KMS-11 (cell line): ENCODE results near the gene LACRT.

Experiments used
- H2AFZ ChIP-seq: fragments of 200-600 bp; sonication (generic); 2 replicates; pipeline ENCODE4 v1.6.1; 2016; ENCODE audit warnings: antibody characterized with exemption, mixed run types, low read depth
- H3K27ac ChIP-seq: fragments of 200-600 bp; sonication (generic); 2 replicates; pipeline ENCODE4 v1.6.1; 2016; ENCODE audit warnings: mild to moderate bottlenecking, mixed run types
- H3K27me3 ChIP-seq: fragments of 200-600 bp; sonication (generic); 2 replicates; pipeline ENCODE4 v1.6.1; 2017; ENCODE audit warnings: mild to moderate bottlenecking, low read depth, mixed run types, moderate library complexity; ENCODE audit not compliant: insufficient read depth
- H3K36me3 ChIP-seq: fragments of 200-600 bp; sonication (generic); 2 replicates; pipeline ENCODE4 v1.6.1; 2017; ENCODE audit warnings: mild to moderate bottlenecking, mixed run types; ENCODE audit not compliant: insufficient read depth
- H3K4me1 ChIP-seq: fragments of 200-600 bp; sonication (generic); 2 replicates; pipeline ENCODE4 v1.6.1; 2016; ENCODE audit warnings: mild to moderate bottlenecking, low read depth, mixed run types; ENCODE audit not compliant: poor library complexity, severe bottlenecking
- H3K4me2 ChIP-seq: fragments of 200-600 bp; sonication (generic); 2 replicates; pipeline ENCODE4 v1.7.0; 2016; ENCODE audit warnings: mild to moderate bottlenecking, mixed run types
- H3K4me3 ChIP-seq: fragments of 200-600 bp; sonication (generic); IDR thresholded peaks from 2 replicates; pipeline ENCODE4 v1.6.1; 2017; ENCODE audit warnings: low read depth, low read length, mixed read lengths; ENCODE audit not compliant: insufficient read depth
- H3K79me2 ChIP-seq: fragments of 200-600 bp; sonication (generic); 2 replicates; pipeline ENCODE4 v1.6.1; 2016; ENCODE audit warnings: low read depth, mixed run types; ENCODE audit not compliant: insufficient read depth
- H3K9ac ChIP-seq: fragments of 200-600 bp; sonication (generic); 2 replicates; pipeline ENCODE4 v1.6.1; 2016; ENCODE audit warnings: mild to moderate bottlenecking, mixed run types
- H4K20me1 ChIP-seq: fragments of 200-600 bp; sonication (generic); 2 replicates; pipeline ENCODE4 v1.6.1; 2016; ENCODE audit warnings: mild to moderate bottlenecking, mixed run types; ENCODE audit not compliant: insufficient read depth
- CTCF ChIP-seq: fragments of 200-600 bp; sonication (generic); conservative IDR thresholded peaks from 2 replicates; pipeline ENCODE4 v1.6.1; 2017; ENCODE audit warnings: low read depth, mild to moderate bottlenecking, antibody characterized with exemption, low read length, moderate library complexity, mixed read lengths

The LACRT gene

GRCh38 chr12:54608769-54609168, 25.9 kb downstream of the LACRT start:
- Histone ChIP-seq H3K4me3 (no peak overlapping the region), H2AFZ (no peak overlapping the region), H3K27ac (no peak overlapping the region), H3K27me3 (no peaks in the 10 kb centered on the region), H3K79me2 (no peaks in the 10 kb centered on the region), H4K20me1 (no peaks in the 10 kb centered on the region), H3K4me2 (no peak overlapping the region), H3K36me3 (no peaks in the 10 kb centered on the region), H3K4me1 (no peaks in the 10 kb centered on the region), H3K9ac (no peak overlapping the region)
- TF ChIP-seq CTCF, result no peak

GRCh38 chr12:54608156-54608555, 26.5 kb downstream of the LACRT start:
- Histone ChIP-seq H3K27ac (no peak overlapping the region), H4K20me1 (no peaks in the 10 kb centered on the region), H3K9ac (no peak overlapping the region), H3K4me3 (no peak overlapping the region), H3K79me2 (no peaks in the 10 kb centered on the region), H3K36me3 (no peaks in the 10 kb centered on the region), H3K4me1 (no peaks in the 10 kb centered on the region), H3K4me2 (no peak overlapping the region), H3K27me3 (no peaks in the 10 kb centered on the region), H2AFZ (no peak overlapping the region)
- no peak for TF ChIP-seq CTCF

GRCh38 chr12:54606556-54606955, 28.1 kb downstream of the LACRT start:
- H3K4me1 ChIP-seq, result no peaks in the 10 kb centered on the region
- H3K79me2 ChIP-seq, result no peaks in the 10 kb centered on the region
- no peak overlapping the region for H2AFZ ChIP-seq
- H3K4me2 ChIP-seq, result no peak overlapping the region
- H4K20me1 ChIP-seq, result no peaks in the 10 kb centered on the region
- H3K36me3 ChIP-seq, result no peaks in the 10 kb centered on the region
- no peak overlapping the region for H3K27ac ChIP-seq
- no peak for TF ChIP-seq CTCF
- no peaks in the 10 kb centered on the region for H3K27me3 ChIP-seq
- H3K4me3 ChIP-seq, result no peak overlapping the region
- H3K9ac ChIP-seq, result no peak overlapping the region

- H3K79me2 ChIP-seq, result no peaks in the 10 kb centered on the region
- no peaks in the 10 kb centered on the region for H3K4me1 ChIP-seq
- no peak overlapping the region for H3K4me3 ChIP-seq
- no peak overlapping the region for H3K27ac ChIP-seq
- TF ChIP-seq CTCF, result no peak
- H2AFZ ChIP-seq, result no peak overlapping the region
- H3K9ac ChIP-seq, result no peak overlapping the region
- no peaks in the 10 kb centered on the region for H3K36me3 ChIP-seq
- H3K4me2 ChIP-seq, result no peak overlapping the region
- no peaks in the 10 kb centered on the region for H3K27me3 ChIP-seq
- H4K20me1 ChIP-seq, result no peaks in the 10 kb centered on the region
Measured at GRCh38 chr12:54605138-54605970, 29.3 kb downstream of the LACRT start.
